ENCODE data around the gene LOXL1. TPM values are rescaled to one million over a fixed set of nuclear protein-coding genes. Genes with fewer than 3 reads are reported as not detected.
A peak's percentile ranks its signal among the peaks of the same experiment; 100 is the strongest.
"Not testable (repeated sequence)": the region's sequence is repeated elsewhere in the genome, so short reads cannot be mapped to it uniquely, and the experiment has no call there.

Gene LOXL1
- total RNA-seq, 1 donor = 176 TPM

DNA sequence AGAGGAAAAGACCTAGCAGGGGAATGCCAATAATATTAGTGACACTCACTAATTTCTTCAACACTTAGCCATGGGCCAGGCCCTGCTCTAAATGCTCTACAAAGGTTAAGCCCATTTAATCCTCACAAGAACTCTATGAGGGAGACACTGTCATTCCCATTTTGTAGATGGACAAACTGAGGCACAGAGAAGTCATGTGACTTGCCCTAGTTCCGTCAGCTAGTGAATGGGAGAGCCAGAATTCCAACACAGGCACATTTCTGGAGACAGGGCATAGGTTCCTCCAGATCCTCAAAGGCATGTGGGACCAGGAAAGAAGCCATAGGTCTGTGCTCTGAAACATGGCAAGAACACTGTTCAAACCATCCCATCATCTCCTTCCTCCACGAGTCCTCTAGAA is 31.5 kb downstream of the LOXL1 start:
- DNase-seq (ENCODE audit: low read depth) = no peak
- no peak overlapping the region for H3K4me3 ChIP-seq (ENCODE audit: low read depth, low read length)
- TF ChIP-seq, protein P1, sequence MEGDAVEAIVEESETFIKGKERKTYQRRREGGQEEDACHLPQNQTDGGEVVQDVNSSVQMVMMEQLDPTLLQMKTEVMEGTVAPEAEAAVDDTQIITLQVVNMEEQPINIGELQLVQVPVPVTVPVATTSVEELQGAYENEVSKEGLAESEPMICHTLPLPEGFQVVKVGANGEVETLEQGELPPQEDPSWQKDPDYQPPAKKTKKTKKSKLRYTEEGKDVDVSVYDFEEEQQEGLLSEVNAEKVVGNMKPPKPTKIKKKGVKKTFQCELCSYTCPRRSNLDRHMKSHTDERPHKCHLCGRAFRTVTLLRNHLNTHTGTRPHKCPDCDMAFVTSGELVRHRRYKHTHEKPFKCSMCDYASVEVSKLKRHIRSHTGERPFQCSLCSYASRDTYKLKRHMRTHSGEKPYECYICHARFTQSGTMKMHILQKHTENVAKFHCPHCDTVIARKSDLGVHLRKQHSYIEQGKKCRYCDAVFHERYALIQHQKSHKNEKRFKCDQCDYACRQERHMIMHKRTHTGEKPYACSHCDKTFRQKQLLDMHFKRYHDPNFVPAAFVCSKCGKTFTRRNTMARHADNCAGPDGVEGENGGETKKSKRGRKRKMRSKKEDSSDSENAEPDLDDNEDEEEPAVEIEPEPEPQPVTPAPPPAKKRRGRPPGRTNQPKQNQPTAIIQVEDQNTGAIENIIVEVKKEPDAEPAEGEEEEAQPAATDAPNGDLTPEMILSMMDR (IDR thresholded peaks at IDR 0.05; ENCODE audit: insufficient read depth, low read length) = no peak

DNA sequence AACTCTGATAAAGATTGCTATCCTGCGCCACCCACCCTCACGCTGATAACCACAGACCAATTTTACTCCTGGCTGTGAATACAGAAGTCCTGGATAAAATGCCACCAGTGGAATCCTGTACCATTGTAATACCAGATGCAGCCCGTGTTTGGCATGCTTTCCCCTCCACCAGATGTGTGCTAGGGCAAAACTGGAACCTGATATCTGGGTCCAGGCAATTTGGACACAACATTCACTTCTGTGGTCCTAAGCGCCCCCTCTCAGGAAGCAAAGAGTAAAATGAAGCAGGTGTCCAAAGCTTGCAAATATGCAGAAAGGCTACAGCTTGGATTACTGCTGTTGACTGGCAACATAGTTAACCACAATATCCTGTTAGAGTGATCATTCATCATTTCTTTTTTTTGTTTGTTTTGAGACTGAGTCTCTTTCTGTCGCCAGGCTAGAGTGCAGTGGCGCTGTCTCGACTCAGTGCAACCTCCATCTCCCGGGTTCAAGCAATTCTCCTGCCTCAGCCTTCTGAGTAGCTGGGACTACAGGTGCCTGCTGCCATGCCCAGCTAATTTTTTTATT is 32.8 kb downstream of the LOXL1 start:
- DNase-seq (ENCODE audit: low read depth) = no peak
- no peak overlapping the region for H3K4me3 ChIP-seq (ENCODE audit: low read depth, low read length)
- TF ChIP-seq, protein P1 (IDR thresholded peaks at IDR 0.05; ENCODE audit: insufficient read depth, low read length) = no peak

DNA sequence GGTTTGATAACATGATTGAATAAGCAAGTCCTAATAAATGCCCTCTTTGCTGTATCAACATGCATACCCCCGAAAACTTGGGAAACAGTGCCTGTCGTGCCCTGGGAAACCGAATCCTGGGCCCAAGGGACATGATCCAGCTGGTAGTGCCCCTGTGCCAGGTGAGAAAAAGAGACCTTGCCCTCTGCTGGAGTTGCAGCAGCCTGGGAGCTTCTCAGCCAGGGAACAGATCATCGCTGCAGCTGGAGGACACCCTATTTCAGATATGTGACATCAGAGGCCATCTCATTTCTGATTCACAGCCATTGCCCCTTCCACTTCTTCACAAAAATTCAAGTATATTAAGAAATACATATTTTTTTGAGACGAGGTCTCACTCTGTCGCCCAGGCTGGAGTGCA is 33.5 kb downstream of the LOXL1 start:
- TF ChIP-seq, protein P1 (IDR thresholded peaks at IDR 0.05; ENCODE audit: insufficient read depth, low read length) = no peak
- H3K4me3 ChIP-seq (ENCODE audit: low read depth, low read length) = no peak overlapping the region
- DNase-seq (ENCODE audit: low read depth) = no peak

DNA sequence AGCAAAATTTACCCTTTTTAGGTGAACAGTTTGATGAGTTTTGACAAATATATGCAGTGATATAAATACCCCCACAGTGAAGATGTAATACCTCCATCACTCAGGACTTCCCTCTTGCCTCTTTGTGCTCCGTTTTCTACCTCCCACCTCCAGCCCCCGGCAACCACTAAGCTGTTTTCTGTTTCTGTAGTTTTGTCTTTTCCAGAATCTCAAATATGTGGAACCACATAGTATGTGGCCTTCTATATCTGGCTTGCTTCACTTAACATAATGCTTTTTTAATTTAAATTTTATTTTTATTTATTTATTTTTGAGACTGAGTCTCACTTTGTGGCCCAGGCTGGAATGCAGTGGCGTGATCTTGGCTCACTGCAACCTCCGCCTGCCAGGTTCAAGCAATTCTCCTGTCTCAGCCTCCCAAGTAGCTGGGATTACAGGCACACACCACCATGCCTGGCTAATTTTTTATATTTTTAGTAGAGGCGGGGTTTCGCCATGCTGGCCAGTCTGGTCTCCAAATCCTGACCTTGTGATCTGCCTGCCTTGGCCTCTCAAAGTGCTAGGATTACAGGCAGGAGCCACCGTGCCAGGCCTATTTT is 34.3 kb downstream of the LOXL1 start:
- H3K4me3 ChIP-seq (ENCODE audit: low read depth, low read length); DNase-seq (ENCODE audit: low read depth): not testable (repeated sequence)

DNA sequence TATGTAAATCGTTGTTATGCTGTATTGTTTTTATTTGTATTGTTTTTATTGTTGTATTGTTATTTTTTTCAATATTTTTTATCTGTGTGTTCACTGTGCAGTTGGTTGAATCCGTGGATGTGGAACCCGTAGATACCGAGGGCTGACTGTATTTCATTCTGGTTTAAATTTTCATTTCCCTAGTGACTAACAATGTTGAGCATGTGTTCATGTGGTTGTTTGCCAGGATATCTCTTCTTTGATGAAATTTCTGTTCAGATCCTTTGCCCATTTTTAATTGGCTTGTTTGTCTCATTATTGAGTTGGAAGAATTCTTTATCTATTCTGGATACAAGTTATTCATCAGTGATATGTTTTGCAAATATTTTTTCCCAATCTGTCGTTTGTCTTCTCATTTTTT is 36.2 kb downstream of the LOXL1 start:
- DNase-seq (ENCODE audit: low read depth) = no peak
- H3K4me3 ChIP-seq (ENCODE audit: low read depth, low read length) = no peak overlapping the region
- TF ChIP-seq, protein P1 (IDR thresholded peaks at IDR 0.05; ENCODE audit: insufficient read depth, low read length) = no peak

DNA sequence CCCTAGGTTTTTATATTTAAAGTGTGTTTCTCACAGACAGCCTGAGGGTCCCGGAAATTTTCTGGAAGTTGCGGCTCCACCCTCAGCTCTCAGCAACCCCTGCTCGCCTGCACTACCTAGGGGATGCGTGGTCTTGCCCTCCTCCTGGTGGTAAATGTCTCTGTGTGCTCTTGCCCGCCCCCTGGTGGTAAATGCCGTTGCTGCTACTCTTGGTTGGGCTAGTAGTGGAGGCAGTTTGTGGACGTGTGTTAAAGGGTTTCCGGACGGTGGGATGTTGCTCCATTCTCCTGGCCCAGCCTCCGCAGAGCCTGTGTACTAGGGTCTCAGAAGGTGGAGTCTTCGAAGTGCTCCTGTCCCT is 38.5 kb downstream of the LOXL1 start:
- DNase-seq (ENCODE audit: low read depth) = peak; percentile 80

DNA sequence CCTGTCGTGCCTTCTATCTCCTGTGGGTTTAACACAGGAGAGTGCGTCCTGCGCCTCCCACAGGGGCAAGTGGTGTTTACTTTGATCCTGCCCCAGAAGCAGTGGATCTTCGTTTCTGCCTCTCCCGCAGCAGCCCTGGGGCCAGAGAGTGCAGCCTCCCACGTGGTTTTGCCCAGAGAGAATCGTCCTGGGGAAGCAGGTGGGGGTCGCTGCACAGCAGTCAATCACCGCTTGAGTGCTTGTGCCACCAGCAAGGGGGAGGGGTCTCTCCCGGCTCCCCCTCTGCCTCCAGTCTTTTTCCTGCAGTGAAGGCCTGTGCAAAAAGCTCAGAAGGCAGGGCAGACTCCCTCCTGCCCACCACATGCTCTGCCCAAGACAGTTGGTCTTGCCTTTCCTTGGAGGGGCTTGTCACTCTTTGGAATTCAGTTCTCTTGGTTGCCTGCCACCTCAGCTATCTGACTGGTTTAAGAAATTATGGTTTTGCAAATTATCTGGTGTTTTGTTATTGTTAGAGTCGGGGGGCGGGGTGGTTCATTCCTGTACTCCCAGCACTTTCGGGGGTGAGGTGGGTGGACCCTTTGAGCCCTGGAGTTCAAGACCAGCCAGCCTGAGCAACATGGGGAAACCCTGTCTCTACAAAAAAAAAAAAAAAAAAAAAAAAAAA is 39.0 kb downstream of the LOXL1 start:
- DNase-seq (ENCODE audit: low read depth) = no peak
- no peak overlapping the region for H3K4me3 ChIP-seq (ENCODE audit: low read depth, low read length)
- TF ChIP-seq, protein P1 (IDR thresholded peaks at IDR 0.05; ENCODE audit: insufficient read depth, low read length) = no peak

More for the DNA sequence above, 38.5 kb downstream of the LOXL1 start:
- H3K4me3 ChIP-seq (ENCODE audit: low read depth, low read length) = no peak overlapping the region
- TF ChIP-seq, protein P1 (IDR thresholded peaks at IDR 0.05; ENCODE audit: insufficient read depth, low read length) = peak; percentile 98
